Left renal pelvis (tissue), 4 donors: ENCODE results near the gene DSN1. TPM values are rescaled to one million over a fixed set of nuclear protein-coding genes. Genes with fewer than 3 reads are reported as not detected.

ENCODE experiments used
- DNase-seq, 4 donors: peaks; one replicate each; pipeline ENCODE4 v3.0.0-alpha.2; 2013; ENCODE audit warnings: low read depth in 4 of 4, low spot score in 3 of 4
- polyA plus RNA-seq, 4 donors: library from polyadenylated mRNA; unstranded; fragments of 120-200 nt; gene quantifications; one replicate each; pipeline ENCODE4 v1.2.1, GENCODE V29; 2013; ENCODE audit not compliant: insufficient read length in 4 of 4

Gene DSN1
- polyA plus RNA-seq, 4 donors, result 18.7 to 21.3 (median 19.9) TPM

DNA sequence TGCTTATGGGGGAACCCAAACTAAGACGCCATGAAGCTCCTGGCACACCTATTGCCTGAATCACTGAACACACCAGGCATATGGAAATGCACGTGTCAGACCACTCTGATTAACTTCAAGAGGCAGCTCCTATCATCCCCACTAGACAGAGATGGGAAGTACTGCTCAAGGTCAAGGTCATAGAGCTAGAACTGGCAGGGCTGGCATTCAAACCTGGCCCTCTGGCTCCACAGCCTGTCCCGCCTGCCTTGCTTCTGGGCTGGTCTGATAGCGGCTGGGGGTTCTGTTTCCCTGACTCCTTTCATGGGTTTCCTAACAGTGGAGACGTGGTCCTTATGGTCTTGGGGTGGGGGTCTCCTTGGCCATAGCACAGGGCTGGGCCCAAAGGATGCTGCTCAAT, 22.6 kb upstream of the DSN1 start:
- no peak for DNase-seq

DNA sequence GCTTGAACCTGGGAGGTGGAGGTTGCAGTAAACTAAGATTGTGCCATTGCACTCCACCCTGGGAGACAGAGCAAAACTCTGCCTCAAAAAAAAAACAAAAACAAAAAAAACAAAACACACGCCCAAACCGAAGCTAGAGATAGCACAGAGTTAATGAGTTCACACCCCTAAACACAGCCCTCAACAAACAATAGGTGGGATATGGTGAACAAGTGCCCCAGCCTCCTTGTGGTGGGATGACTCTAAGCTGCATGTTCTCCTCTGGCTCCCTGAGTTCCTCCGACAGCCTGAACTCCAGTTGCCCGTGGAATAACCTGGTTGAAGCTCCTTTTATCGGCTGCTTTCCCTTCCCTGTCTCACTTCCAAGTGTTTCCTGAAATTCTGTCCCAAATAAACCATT, 22.1 kb upstream of the DSN1 start:
- DNase-seq, result no peak

DNA sequence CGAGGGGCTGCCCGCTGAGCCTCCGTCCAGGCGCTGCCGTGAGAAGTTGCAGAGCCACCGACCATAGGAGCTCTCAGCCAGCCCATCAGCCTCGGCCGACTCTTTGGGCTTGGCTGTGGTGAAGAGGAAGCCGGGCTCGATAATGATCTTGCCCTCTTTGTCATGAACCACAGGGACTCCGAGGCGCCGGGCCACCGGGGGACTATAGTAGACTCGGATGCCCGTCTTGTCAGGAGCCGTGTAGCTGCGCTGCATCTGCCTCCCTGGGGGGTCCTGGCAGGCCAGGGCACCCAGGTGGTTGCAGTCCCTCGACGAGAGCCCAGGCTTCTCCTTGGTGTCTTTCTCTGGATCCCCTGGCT, 20.5 kb upstream of the DSN1 start:
- DNase-seq, result no peak

DNA sequence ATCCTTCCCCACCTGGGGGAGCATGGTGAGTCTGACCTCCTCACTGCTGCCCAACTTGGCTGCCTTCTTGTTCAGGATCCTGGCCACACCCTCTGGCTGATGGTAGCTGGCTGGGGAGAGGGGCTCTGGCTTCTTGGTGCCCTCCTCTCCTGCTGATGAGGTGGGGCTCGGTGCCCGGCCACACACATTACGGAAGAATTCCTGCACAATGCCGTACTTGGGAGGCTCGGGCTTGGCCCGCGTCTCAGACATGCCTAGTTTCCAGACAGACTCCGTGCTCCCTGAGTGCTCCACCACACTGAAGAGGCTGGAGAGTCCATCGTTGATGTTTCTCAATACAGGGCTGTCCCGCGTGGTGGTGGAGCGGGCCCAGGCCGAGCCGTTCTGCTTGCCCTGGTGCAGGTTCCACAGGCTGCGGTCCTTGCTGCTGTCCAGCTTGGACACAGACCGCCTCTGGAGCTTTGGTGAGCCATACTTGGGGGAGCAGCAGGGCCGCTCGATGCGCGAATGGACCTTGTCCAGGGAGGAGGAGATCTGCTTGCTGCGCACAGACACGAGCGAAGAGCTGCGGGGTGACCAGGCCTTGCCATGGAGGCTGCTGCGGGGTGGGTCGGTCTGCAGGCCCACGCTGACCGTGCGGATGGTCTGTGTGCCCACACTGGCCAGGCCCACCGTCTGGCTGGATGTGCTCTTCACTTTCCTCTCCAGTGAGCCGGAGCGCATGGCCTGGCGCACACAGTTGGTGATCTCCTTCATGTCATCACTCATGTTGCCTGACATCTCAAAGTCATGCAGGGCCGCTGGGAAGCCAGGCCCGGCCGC, 19.9 kb upstream of the DSN1 start:
- DNase-seq, result no peak

DNA sequence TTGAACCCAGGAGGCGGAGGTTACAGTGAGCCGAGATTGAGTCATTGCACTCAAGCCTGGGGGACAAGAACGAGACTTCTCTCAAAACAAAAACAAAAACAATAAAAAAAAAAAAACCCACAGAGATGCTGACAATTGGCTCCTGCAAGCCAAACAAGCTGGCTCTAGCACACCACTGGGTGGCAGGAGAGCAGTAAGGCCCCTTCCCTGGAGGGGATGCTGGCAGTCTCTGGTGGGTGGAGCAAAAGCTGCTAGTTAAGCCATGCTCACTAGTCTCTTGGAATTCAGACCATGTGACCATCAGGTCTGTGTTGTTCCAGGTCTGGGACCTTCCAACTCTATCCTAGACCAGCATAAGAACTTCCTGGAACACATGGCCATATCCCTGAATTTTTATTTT, 18.9 kb upstream of the DSN1 start:
- DNase-seq, result peak in 2 of 4 donors; percentile 51 to 67

DNA sequence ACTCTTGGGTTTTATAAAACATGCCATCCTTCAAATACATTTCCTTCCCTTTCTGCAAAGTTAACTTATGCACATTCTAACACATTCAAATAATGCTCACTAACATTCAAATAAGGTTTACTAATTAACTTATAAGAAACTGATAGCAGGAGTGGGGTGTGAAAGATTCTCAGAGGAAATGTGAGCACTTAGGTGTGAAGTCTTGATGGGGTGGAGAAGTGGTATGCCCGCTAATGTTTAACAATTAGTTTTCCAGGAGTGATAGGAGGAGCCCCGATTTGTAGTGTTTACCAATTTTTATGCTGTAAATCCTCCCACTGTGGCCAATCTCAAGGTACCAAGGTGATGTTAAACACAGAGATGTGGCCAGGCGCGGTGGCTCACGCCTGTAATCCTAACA, 18.3 kb upstream of the DSN1 start:
- no peak for DNase-seq

DNA sequence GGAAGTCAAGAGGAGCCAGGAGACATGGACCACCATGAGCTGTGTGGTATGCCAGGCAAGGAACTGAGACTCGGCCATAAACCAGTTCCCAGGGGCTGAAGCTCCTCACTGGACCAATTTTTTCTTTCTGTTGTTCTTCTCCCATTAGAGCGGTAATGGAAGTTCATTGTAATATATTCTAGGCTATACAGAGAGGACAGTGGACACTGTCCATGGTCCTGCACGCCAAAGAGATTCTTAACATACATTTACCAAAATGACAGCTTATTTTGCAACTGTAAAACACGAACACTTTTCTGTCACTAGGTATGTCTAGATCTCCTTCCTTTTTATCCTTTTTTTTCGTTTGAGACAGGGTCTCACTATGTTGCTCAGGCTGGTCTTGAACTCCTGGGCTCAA, 13.1 kb upstream of the DSN1 start:
- no peak for DNase-seq

DNA sequence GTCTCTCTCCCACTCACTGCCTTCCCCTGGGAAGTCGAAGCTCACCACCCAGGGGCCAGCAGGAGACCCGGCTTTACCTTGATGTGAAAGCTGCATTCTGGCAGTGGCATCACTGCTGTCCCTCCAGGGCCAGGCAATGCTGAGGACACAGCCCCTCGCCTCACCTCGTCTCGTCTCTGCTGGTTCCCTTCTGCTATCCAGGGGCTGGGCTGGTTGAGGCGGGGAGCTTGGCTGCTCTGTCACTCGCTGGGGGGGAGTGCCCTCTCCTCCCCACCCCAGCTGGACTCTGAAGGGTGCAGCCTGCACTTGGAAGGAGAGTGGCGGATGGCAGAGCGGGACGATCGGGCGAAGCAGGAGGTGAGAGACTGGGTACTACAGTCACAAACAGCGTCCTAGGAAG, 12.7 kb upstream of the DSN1 start:
- no peak for DNase-seq

DNA sequence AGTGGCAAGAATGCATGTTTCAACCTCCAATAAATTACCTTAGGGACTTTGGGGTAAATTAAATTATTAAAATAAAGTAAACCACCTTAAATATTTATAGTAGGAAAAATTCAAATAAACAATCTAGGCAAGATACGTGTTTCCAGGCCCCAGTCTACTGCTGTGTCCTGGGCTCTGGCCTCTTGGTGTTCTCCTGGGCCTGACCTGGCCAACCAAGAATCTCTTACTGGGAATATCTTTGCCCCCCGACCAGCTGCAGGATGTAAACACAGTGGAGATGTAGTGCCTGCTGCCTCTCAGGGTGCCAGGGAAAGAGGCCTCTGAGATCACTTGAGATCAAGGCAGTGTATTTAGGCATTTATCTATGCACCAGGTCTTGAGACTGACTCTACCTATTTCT, 11.7 kb upstream of the DSN1 start:
- no peak for DNase-seq

DNA sequence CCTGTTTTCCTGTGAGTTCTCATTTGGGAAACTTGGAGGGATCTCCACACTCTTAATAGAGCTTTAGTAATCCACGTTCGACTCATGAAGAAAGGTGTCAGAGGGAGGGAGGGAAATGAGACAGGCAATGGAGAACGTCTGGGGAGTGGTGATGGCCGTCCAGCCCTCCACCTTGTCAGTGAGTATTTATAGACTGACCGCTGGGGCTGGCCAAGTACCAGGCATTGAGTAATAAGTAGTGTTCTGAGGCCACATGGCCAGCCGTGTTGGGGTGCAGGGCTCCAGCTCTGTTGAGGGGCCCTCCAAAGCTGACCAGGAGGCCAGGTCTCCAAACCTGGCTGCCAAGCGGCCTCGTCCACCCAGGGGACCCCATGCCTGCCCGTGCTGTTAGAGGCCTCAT, 11.3 kb upstream of the DSN1 start:
- DNase-seq, result no peak

DNA sequence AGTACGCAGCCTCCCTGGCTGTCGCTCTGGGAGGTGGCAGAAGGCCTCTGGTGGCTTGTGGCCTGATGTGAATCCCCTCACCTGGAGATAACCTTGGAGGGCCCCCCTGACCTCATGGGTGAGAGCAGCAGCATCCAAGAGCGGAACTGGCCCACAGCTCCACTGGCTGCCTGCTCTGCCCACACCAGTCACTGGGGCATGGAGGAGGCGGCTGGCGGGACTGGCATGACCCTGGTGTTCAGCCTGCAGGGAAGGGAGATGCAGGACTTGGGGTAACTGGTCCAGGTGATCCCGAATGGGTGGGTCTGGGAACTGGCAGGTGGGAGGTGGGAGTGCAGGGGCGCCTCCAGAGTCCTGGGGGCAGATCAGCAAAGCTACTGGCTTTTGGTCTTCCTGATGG, 10.6 kb upstream of the DSN1 start:
- DNase-seq, result no peak

DNA sequence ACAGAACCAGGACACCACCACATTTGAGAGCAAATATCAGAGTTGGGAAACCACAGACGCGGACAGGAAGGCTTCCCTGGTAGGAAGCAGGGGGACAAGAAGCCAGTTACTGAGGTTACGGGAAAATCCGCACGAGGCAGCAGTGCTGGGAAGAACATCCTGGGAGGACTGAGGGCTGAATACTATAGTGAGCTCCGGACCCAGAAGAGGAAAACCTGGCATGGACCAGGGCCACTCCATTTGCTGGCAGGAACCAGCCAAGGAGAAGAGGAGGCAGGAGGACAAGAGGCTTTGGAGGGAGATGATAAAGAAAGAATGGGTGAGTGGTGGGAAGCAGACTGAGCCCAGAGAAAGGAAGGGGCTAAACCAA, 6.1 kb upstream of the DSN1 start:
- no peak for DNase-seq

DNA sequence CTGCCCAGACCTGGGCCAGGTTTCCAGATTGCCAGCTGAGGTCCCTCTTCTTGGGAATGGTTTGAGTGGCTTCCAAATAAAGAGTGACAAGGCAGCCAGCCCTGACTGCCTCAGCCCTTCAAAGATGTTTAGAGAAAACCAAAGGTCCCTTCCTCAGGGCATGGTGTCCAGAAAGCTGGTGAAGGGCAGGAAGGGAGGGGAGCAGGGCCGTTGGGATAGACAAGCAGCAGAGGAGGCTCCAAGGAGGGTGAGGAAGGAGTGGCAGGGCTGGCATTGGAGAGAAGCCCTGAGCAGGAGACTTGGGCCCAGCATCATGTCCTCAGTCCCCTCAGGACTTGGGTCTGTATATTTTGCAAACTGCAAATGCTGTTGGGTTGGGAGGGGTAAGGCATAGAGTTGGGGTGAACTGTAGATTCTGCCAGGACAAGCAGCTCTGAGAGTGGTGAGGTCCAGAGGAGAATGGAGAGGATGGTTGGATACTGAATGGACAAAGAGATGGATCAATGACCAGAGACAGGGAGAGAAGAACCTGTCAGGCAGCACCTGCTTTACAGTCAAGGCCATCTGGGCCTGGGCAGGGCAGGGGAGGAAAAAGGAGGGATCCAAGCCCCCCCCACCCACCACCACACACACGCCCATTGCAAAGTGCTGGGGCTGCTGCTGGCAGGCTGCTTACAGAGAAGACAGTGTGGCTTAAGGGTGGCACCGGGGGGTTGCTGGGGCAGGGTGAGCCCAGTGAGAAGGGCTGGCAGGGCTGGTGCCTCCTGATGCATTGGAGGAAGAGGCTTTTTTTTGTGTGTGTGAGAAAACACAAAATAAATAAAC, 5.5 kb upstream of the DSN1 start:
- DNase-seq, result no peak

DNA sequence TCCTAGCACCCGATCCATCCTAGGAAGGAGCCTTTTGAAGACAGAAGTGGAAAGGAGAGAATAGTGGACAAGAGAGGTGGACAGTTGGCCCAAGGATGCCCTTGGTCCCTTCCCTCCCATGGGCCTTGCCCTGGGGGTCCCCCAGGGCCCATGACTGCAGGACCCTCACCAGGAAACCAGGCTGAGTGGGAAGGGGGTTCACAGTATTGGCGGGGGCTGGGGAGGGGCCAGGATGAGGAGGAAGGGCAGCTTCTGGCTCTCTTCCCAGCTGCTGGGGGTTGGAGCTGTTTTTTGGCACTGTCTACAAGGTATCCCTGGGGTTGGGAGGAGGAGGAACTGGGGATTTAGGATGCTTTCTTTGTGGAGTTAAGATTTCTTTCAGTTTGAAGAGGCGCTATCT, 4.0 kb upstream of the DSN1 start:
- no peak for DNase-seq

DNA sequence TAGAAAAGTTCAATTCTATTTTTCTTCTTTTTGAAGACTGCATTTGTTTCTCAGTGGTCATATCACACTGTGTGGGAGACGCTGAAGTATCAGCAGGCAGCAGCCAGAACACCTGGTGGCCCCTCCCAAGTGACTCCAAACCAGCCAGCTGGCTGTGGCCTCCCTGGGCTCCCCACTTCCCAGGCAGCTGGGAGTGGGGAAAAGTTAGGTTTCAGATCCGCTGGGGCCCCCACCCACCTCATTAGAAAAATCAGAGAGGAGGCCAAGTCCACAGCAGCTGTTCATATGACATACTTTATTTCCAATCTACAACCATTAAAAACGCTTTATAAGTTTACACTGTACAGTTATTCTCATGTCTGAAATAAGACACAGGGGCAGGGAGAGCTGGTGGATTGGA, 3.6 kb upstream of the DSN1 start:
- no peak for DNase-seq

DNA sequence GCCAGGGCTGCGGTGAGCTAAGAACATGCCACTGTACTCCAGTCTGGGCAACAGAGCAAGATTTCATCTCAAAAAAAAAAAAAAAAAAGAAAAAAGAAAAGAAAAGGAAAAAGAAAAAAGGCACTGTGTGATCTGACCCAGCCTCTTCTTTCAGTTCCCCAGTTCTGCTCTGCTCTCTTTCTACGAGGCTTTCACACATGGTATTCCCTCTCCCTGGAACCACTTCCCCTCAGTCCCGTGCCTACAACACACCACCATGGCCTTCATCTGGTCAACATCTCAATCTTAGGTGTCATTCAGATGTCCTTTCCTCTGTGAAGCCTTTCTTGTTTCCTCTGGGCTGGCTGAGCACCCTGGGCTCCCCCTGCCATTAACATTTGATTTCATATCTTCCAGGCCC, 2.3 kb upstream of the DSN1 start:
- no peak for DNase-seq

DNA sequence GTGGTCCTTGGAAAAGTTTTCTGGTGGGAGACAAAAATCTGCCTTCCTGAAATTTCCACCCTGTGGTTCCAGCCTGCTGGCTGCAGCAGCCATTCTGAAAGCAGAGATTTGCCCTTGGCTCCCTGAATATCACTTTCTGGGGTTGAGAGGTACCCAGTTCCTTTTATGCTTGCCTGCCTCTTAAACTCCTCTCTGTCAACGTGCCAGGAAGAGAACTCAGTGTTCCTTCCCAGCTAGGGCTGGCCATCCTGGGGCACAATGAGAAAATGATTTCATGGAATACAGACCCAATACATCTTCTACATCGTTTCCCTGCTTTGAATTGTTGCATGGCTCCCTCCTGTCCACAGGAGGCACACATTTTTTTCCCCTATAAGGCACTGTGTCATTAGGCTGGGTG, 1.6 kb upstream of the DSN1 start:
- DNase-seq, result no peak

DNA sequence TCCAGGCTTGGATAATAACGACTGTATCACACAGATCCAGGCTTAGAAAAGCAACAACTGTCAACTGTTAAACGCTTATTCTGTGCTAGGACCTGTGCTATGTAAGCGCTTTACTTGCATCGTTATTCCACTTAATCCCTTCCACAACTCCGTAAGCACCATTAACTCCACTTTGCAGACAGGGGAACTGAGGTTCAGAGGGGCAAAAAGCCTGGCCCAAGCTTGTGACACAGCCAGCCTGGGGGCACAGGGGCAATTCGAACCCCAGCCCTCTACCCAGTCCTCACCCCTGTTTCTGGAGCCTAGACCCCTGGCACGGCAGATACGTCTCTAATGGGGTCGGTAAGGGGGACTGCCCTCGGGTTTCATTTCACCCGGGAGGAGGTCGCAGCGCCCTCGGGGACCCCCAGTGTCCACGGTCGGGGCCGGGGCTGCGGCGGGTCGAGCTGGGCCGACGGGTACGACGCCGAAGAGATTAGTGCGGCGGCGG, 411 bp downstream of the DSN1 start:
- DNase-seq, result no peak

DNA sequence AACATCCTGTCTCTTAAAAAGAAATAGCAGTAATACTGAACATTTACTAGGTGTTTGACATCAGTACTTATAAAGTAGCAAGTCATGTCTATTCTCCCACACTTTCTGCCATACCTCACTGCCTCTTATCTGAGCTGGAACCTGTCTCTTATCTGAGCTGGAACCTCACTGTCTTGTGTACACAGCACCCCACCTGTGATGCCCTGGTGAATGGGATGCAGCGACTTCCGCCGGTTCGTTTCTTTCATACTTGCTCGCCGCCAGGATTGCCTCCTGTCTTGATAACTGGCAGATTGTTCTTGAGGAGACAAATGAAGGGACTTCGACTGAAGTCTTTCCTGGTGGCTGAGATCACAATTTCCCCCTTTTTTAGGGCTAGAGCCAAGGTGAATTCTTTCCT, 2.9 kb downstream of the DSN1 start:
- DNase-seq, result no peak

DNA sequence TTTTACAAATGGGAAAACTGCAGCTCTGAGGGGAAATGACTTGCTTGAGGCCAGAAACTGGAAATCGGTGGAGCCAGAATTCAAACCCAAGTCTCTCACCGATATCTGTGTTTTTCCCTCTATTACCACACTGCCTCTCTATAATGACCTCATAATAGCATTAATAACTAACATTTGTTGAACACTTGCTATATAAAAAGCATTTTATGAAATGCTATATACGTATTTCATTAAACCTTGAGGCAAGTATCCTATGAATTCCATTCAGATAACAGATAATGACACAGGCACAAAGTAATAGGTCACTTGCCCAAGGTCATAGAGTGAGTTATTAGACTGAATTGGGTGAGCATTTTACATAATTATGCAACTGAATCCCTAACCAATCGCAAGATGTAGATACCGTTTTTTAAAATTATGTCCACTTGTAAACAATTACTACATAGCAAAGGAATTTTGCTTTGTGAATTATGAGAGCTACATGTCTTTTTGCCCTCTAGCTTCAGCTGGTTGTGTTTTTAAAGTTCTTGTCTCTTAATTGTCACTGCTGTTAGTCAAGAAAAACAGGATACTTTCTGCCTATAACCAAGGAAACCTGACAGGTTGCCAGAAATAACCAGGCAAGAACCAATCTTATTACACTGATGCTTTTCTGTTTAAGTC, 4.7 kb downstream of the DSN1 start:
- DNase-seq, result no peak

DNA sequence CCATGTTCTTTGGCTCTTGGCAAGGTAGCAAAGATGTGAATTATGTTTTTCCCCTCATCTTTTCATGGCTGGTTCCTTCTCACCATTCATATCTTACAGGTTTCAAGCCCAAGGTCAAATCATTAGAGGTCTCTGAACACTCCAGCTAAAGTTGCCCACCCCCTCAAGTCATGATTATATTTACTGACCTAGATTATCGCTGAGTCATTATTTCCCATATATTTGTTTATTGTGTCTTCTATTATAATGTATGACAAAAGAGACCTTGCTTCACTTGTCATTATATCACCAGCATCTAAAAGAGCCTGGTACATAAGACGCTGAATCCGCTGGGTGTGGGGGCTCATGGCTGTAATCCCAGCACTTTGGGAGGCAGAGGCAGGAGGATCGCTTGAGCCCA, 12.4 kb downstream of the DSN1 start:
- no peak for DNase-seq

DNA sequence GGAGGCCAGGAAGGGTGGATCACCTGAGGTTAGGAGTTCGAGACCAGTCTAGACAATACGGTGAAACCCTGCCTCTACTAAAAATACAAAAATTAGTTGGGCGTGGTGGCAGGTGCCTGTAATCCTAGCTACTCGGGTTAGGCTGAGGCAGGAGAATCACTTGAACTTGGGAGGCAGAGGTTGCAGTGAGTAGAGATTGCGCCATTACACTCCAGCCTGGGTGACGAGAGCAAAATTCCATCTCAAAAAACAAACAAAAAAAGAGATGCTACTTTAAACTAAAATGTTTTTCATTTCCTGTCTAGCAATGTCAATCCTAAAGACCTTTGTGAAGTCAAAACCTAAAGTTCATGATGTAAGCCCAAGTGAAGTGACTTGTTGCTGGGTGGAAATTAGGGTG, 12.9 kb downstream of the DSN1 start:
- DNase-seq, result no peak
